Activated T-cell treated with anti-CD3 and anti-CD28 coated beads, Interleukin-2, amount 50 U/mL, for 24 hours (primary cell): ENCODE measurements around the gene C1orf216.
A peak's percentile ranks its signal among the peaks of the same experiment; 100 is the strongest.
"Not testable (repeated sequence)": the region's sequence is repeated elsewhere in the genome, so short reads cannot be mapped to it uniquely, and the experiment has no call there.

Experiments
- DNase-seq: peaks from one replicate; pipeline ENCODE4 v3.0.0-alpha.2; 2020
- H3K27ac Mint-ChIP-seq: 2 replicates; pipeline ENCODE4 v1.8.0; 2020; ENCODE audit warnings: mild to moderate bottlenecking, mixed read lengths
- H3K27me3 Mint-ChIP-seq: 2 replicates; pipeline ENCODE4 v1.8.0; 2020; ENCODE audit warnings: mixed read lengths
- H3K36me3 Mint-ChIP-seq: 2 replicates; pipeline ENCODE4 v1.8.0; 2020; ENCODE audit warnings: low read depth, mixed read lengths
- H3K4me1 Mint-ChIP-seq: 2 replicates; pipeline ENCODE4 v1.8.0; 2020; ENCODE audit warnings: low read depth, mixed read lengths
- H3K4me3 Mint-ChIP-seq: 2 replicates; pipeline ENCODE4 v1.8.0; 2020; ENCODE audit warnings: mild to moderate bottlenecking, moderate library complexity, mixed read lengths
- H3K9me3 Mint-ChIP-seq: 2 replicates; pipeline ENCODE4 v1.8.0; 2020; ENCODE audit warnings: mixed read lengths

The C1orf216 gene

GRCh38 chr1:35715568-35716002, 3.1 kb downstream of the C1orf216 start:
- H3K27me3 Mint-ChIP-seq = no peaks in the 10 kb centered on the region
- no peaks in the 10 kb centered on the region for H3K9me3 Mint-ChIP-seq
- H3K27ac Mint-ChIP-seq = peak overlapping the region; percentile 82
- H3K36me3 Mint-ChIP-seq = peaks cover 49% of the 10 kb centered on the region
- peak; percentile 81 for DNase-seq
- H3K4me3 Mint-ChIP-seq = peak overlapping the region; percentile 66
- H3K4me1 Mint-ChIP-seq = peaks cover 39% of the 10 kb centered on the region

- Mint-ChIP-seq H3K4me1 (peaks cover 39% of the 10 kb centered on the region), H3K4me3 (peak overlapping the region; percentile 66), H3K9me3 (no peaks in the 10 kb centered on the region), H3K36me3 (peaks cover 48% of the 10 kb centered on the region), H3K27ac (no peak overlapping the region), H3K27me3 (peaks cover 3% of the 10 kb centered on the region)
- no peak for DNase-seq
These were observed 3.6 kb downstream of the C1orf216 start for GRCh38 chr1:35714921-35715567.

GRCh38 chr1:35711098-35711497, 7.6 kb downstream of the C1orf216 start:
- H3K27me3 Mint-ChIP-seq = peaks cover 31% of the 10 kb centered on the region
- DNase-seq, H3K9me3 Mint-ChIP-seq, H3K27ac Mint-ChIP-seq, H3K4me3 Mint-ChIP-seq: not testable (repeated sequence)
- H3K36me3 Mint-ChIP-seq = peaks cover 35% of the 10 kb centered on the region
- peaks cover 34% of the 10 kb centered on the region for H3K4me1 Mint-ChIP-seq

GRCh38 chr1:35708952-35709351, 9.7 kb downstream of the C1orf216 start:
- Mint-ChIP-seq H3K27ac (no peak overlapping the region), H3K9me3 (no peaks in the 10 kb centered on the region), H3K27me3 (peaks cover 39% of the 10 kb centered on the region), H3K36me3 (peaks cover 15% of the 10 kb centered on the region), H3K4me3 (peak overlapping the region; percentile 56), H3K4me1 (peaks cover 19% of the 10 kb centered on the region)
- no peak for DNase-seq

GRCh38 chr1:35708441-35708921, 10.2 kb downstream of the C1orf216 start:
- Mint-ChIP-seq H3K4me1 (peaks cover 19% of the 10 kb centered on the region), H3K4me3 (peak overlapping the region; percentile 56), H3K9me3 (no peaks in the 10 kb centered on the region), H3K27ac (no peak overlapping the region), H3K27me3 (peaks cover 41% of the 10 kb centered on the region), H3K36me3 (peaks cover 10% of the 10 kb centered on the region)
- DNase-seq = peak; percentile 46

GRCh38 chr1:35707601-35708440, 10.9 kb downstream of the C1orf216 start:
- H3K27me3 Mint-ChIP-seq = peaks cover 48% of the 10 kb centered on the region
- no peak overlapping the region for H3K27ac Mint-ChIP-seq
- H3K9me3 Mint-ChIP-seq = no peaks in the 10 kb centered on the region
- peaks cover 6% of the 10 kb centered on the region for H3K36me3 Mint-ChIP-seq
- H3K4me3 Mint-ChIP-seq = peak overlapping the region; percentile 70
- H3K4me1 Mint-ChIP-seq = peaks cover 19% of the 10 kb centered on the region
- DNase-seq = peak; percentile 47

- Mint-ChIP-seq H3K4me1 (peaks cover 19% of the 10 kb centered on the region), H3K36me3 (peaks cover 6% of the 10 kb centered on the region), H3K4me3 (peak overlapping the region; percentile 70), H3K9me3 (no peaks in the 10 kb centered on the region), H3K27ac (peak overlapping the region; percentile 66), H3K27me3 (peaks cover 55% of the 10 kb centered on the region)
- DNase-seq = no peak
These were observed 11.7 kb downstream of the C1orf216 start for GRCh38 chr1:35706846-35707600.

- no peak overlapping the region for H3K4me3 Mint-ChIP-seq
- H3K4me1 Mint-ChIP-seq = peaks cover 12% of the 10 kb centered on the region
- H3K27ac Mint-ChIP-seq = no peak overlapping the region
- H3K9me3 Mint-ChIP-seq = no peaks in the 10 kb centered on the region
- H3K36me3 Mint-ChIP-seq = no peaks in the 10 kb centered on the region
- no peak for DNase-seq
- peaks cover 69% of the 10 kb centered on the region for H3K27me3 Mint-ChIP-seq
These were observed 16.2 kb downstream of the C1orf216 start for GRCh38 chr1:35702508-35702907.

GRCh38 chr1:35699152-35699551, 19.5 kb downstream of the C1orf216 start:
- not testable (repeated sequence) for H3K27ac Mint-ChIP-seq, H3K36me3 Mint-ChIP-seq, DNase-seq, H3K4me3 Mint-ChIP-seq, H3K4me1 Mint-ChIP-seq, H3K9me3 Mint-ChIP-seq
- H3K27me3 Mint-ChIP-seq = peaks cover 58% of the 10 kb centered on the region

GRCh38 chr1:35692317-35692716, 26.4 kb downstream of the C1orf216 start:
- no peak overlapping the region for H3K27ac Mint-ChIP-seq
- H3K4me1 Mint-ChIP-seq = no peaks in the 10 kb centered on the region
- H3K36me3 Mint-ChIP-seq = no peaks in the 10 kb centered on the region
- DNase-seq = no peak
- H3K4me3 Mint-ChIP-seq = no peak overlapping the region
- H3K27me3 Mint-ChIP-seq = peaks cover 8% of the 10 kb centered on the region
- H3K9me3 Mint-ChIP-seq = no peaks in the 10 kb centered on the region

- Mint-ChIP-seq H3K4me1 (no peaks in the 10 kb centered on the region), H3K36me3 (no peaks in the 10 kb centered on the region), H3K27ac (no peak overlapping the region), H3K9me3 (no peaks in the 10 kb centered on the region), H3K27me3 (peaks cover 8% of the 10 kb centered on the region), H3K4me3 (no peak overlapping the region)
- no peak for DNase-seq
These were observed 27.0 kb downstream of the C1orf216 start for GRCh38 chr1:35691571-35692220.

- no peak for DNase-seq
- Mint-ChIP-seq H3K27ac (no peak overlapping the region), H3K36me3 (no peaks in the 10 kb centered on the region), H3K27me3 (peaks cover 6% of the 10 kb centered on the region), H3K4me3 (no peak overlapping the region), H3K9me3 (no peaks in the 10 kb centered on the region), H3K4me1 (no peaks in the 10 kb centered on the region)
These were observed 27.6 kb downstream of the C1orf216 start for GRCh38 chr1:35691080-35691479.

- not testable (repeated sequence) for H3K27me3 Mint-ChIP-seq, H3K4me3 Mint-ChIP-seq, H3K4me1 Mint-ChIP-seq, H3K27ac Mint-ChIP-seq, DNase-seq, H3K9me3 Mint-ChIP-seq, H3K36me3 Mint-ChIP-seq
These were observed 28.6 kb downstream of the C1orf216 start for GRCh38 chr1:35690103-35690502.

GRCh38 chr1:35688161-35688560, 30.5 kb downstream of the C1orf216 start:
- no peak overlapping the region for H3K27ac Mint-ChIP-seq
- no peak for DNase-seq
- no peaks in the 10 kb centered on the region for H3K4me1 Mint-ChIP-seq
- no peak overlapping the region for H3K4me3 Mint-ChIP-seq
- H3K36me3 Mint-ChIP-seq = no peaks in the 10 kb centered on the region
- peaks cover 4% of the 10 kb centered on the region for H3K27me3 Mint-ChIP-seq
- H3K9me3 Mint-ChIP-seq = no peaks in the 10 kb centered on the region
